Stimulated activated memory B cell treated with anti-CD40 and anti-IgM and Interleukin-4, amounts not matched to agents 10 μg/mL and 1 μg/mL and 100 μg/mL, for 72 hours (primary cell): Measurements from ENCODE around the gene PCNX3.

Source experiments
- ATAC-seq: fragments of 150-1000 bp; cut with Tn5 transposase; 2 replicates; pipeline ENCODE4 v1.10.0; 2021
- H3K27ac Mint-ChIP-seq: one replicate; pipeline ENCODE4 v1.8.0; 2022; ENCODE audit warnings: mild to moderate bottlenecking, mixed read lengths
- H3K27me3 Mint-ChIP-seq: one replicate; pipeline ENCODE4 v1.8.0; 2022; ENCODE audit warnings: mixed read lengths
- H3K36me3 Mint-ChIP-seq: one replicate; pipeline ENCODE4 v1.8.0; 2022; ENCODE audit warnings: mixed read lengths
- H3K4me1 Mint-ChIP-seq: one replicate; pipeline ENCODE4 v1.8.0; 2022; ENCODE audit warnings: mixed read lengths
- H3K4me3 Mint-ChIP-seq: one replicate; pipeline ENCODE4 v1.8.0; 2022; ENCODE audit warnings: mild to moderate bottlenecking, moderate library complexity, mixed read lengths
- H3K9me3 Mint-ChIP-seq: one replicate; pipeline ENCODE4 v1.8.0; 2022; ENCODE audit warnings: mixed read lengths

PCNX3 gene

GRCh38 chr11:65576867-65577755 lies 38.5 kb upstream of the PCNX3 start:
- Mint-ChIP-seq H3K36me3 (peaks cover 40% of the 10 kb centered on the region), H3K4me3 (peak overlapping the region; percentile 85), H3K27me3 (no peaks in the 10 kb centered on the region), H3K4me1 (peaks cover 54% of the 10 kb centered on the region), H3K27ac (peak overlapping the region; percentile 69), H3K9me3 (no peaks in the 10 kb centered on the region)
- ATAC-seq, result peak; percentile 10

GRCh38 chr11:65577756-65578109 lies 37.8 kb upstream of the PCNX3 start:
- Mint-ChIP-seq H3K4me3 (peak overlapping the region; percentile 85), H3K36me3 (peaks cover 46% of the 10 kb centered on the region), H3K27me3 (no peaks in the 10 kb centered on the region), H3K4me1 (peaks cover 56% of the 10 kb centered on the region), H3K27ac (peak overlapping the region; percentile 69), H3K9me3 (no peaks in the 10 kb centered on the region)
- ATAC-seq, result no peak

- no peak for ATAC-seq
- Mint-ChIP-seq H3K27ac (peak overlapping the region; percentile 69), H3K36me3 (peaks cover 50% of the 10 kb centered on the region), H3K4me3 (peak overlapping the region; percentile 85), H3K4me1 (peaks cover 56% of the 10 kb centered on the region), H3K27me3 (no peaks in the 10 kb centered on the region), H3K9me3 (no peaks in the 10 kb centered on the region)
These were observed 37.4 kb upstream of the PCNX3 start for GRCh38 chr11:65578134-65578533.

- Mint-ChIP-seq H3K4me3 (peak overlapping the region; percentile 85), H3K27ac (peak overlapping the region; percentile 69), H3K36me3 (peaks cover 55% of the 10 kb centered on the region), H3K9me3 (no peaks in the 10 kb centered on the region), H3K4me1 (peaks cover 54% of the 10 kb centered on the region), H3K27me3 (no peaks in the 10 kb centered on the region)
- no peak for ATAC-seq
These were observed 36.9 kb upstream of the PCNX3 start for GRCh38 chr11:65578667-65579066.

- Mint-ChIP-seq H3K4me3 (no peak overlapping the region), H3K9me3 (no peaks in the 10 kb centered on the region), H3K4me1 (peaks cover 54% of the 10 kb centered on the region), H3K27me3 (no peaks in the 10 kb centered on the region), H3K27ac (peak overlapping the region; percentile 69), H3K36me3 (peaks cover 57% of the 10 kb centered on the region)
- ATAC-seq, result no peak
These were observed 36.3 kb upstream of the PCNX3 start for GRCh38 chr11:65579291-65579690.

GRCh38 chr11:65580031-65580692 lies 35.4 kb upstream of the PCNX3 start:
- peak overlapping the region; percentile 48 for H3K27ac Mint-ChIP-seq
- H3K9me3 Mint-ChIP-seq, result no peaks in the 10 kb centered on the region
- no peak for ATAC-seq
- H3K36me3 Mint-ChIP-seq, result peaks cover 60% of the 10 kb centered on the region
- peaks cover 50% of the 10 kb centered on the region for H3K4me1 Mint-ChIP-seq
- H3K27me3 Mint-ChIP-seq, result no peaks in the 10 kb centered on the region
- H3K4me3 Mint-ChIP-seq, result no peak overlapping the region

GRCh38 chr11:65580756-65581155 lies 34.8 kb upstream of the PCNX3 start:
- Mint-ChIP-seq H3K9me3 (no peaks in the 10 kb centered on the region), H3K36me3 (peaks cover 64% of the 10 kb centered on the region), H3K27me3 (no peaks in the 10 kb centered on the region), H3K4me1 (peaks cover 52% of the 10 kb centered on the region), H3K27ac (peak overlapping the region; percentile 48), H3K4me3 (no peak overlapping the region)
- ATAC-seq, result no peak

GRCh38 chr11:65581928-65582327 lies 33.6 kb upstream of the PCNX3 start:
- peaks cover 76% of the 10 kb centered on the region for H3K36me3 Mint-ChIP-seq
- H3K27ac Mint-ChIP-seq, result peak overlapping the region; percentile 38
- H3K27me3 Mint-ChIP-seq, result no peaks in the 10 kb centered on the region
- peaks cover 58% of the 10 kb centered on the region for H3K4me1 Mint-ChIP-seq
- no peak for ATAC-seq
- H3K4me3 Mint-ChIP-seq, result no peak overlapping the region
- no peaks in the 10 kb centered on the region for H3K9me3 Mint-ChIP-seq

- Mint-ChIP-seq H3K27me3 (no peaks in the 10 kb centered on the region), H3K9me3 (no peaks in the 10 kb centered on the region), H3K4me3 (no peak overlapping the region), H3K4me1 (peaks cover 61% of the 10 kb centered on the region), H3K36me3 (peaks cover 70% of the 10 kb centered on the region), H3K27ac (peak overlapping the region; percentile 38)
- no peak for ATAC-seq
These were observed 32.0 kb upstream of the PCNX3 start for GRCh38 chr11:65583589-65583988.

GRCh38 chr11:65584106-65584505 lies 31.5 kb upstream of the PCNX3 start:
- no peaks in the 10 kb centered on the region for H3K9me3 Mint-ChIP-seq
- H3K27me3 Mint-ChIP-seq, result no peaks in the 10 kb centered on the region
- ATAC-seq, result no peak
- no peak overlapping the region for H3K4me3 Mint-ChIP-seq
- H3K27ac Mint-ChIP-seq, result peak overlapping the region; percentile 24
- peaks cover 65% of the 10 kb centered on the region for H3K36me3 Mint-ChIP-seq
- H3K4me1 Mint-ChIP-seq, result peaks cover 61% of the 10 kb centered on the region

GRCh38 chr11:65584723-65585171 lies 30.8 kb upstream of the PCNX3 start:
- peaks cover 60% of the 10 kb centered on the region for H3K36me3 Mint-ChIP-seq
- H3K4me3 Mint-ChIP-seq, result no peak overlapping the region
- no peak for ATAC-seq
- no peaks in the 10 kb centered on the region for H3K27me3 Mint-ChIP-seq
- peaks cover 67% of the 10 kb centered on the region for H3K4me1 Mint-ChIP-seq
- H3K27ac Mint-ChIP-seq, result peak overlapping the region; percentile 24
- H3K9me3 Mint-ChIP-seq, result no peaks in the 10 kb centered on the region

- no peak for ATAC-seq
- H3K36me3 Mint-ChIP-seq, result peaks cover 59% of the 10 kb centered on the region
- no peaks in the 10 kb centered on the region for H3K27me3 Mint-ChIP-seq
- H3K27ac Mint-ChIP-seq, result peak overlapping the region; percentile 98
- H3K4me1 Mint-ChIP-seq, result peaks cover 76% of the 10 kb centered on the region
- no peaks in the 10 kb centered on the region for H3K9me3 Mint-ChIP-seq
- peak overlapping the region; percentile 42 for H3K4me3 Mint-ChIP-seq
These were observed 30.0 kb upstream of the PCNX3 start for GRCh38 chr11:65585396-65586246.

GRCh38 chr11:65586247-65586630 lies 29.3 kb upstream of the PCNX3 start:
- Mint-ChIP-seq H3K36me3 (peaks cover 59% of the 10 kb centered on the region), H3K4me1 (peaks cover 76% of the 10 kb centered on the region), H3K9me3 (no peaks in the 10 kb centered on the region), H3K27me3 (no peaks in the 10 kb centered on the region), H3K4me3 (peak overlapping the region; percentile 42), H3K27ac (peak overlapping the region; percentile 98)
- ATAC-seq, result no peak

- Mint-ChIP-seq H3K27ac (peak overlapping the region; percentile 98), H3K36me3 (peaks cover 59% of the 10 kb centered on the region), H3K9me3 (no peaks in the 10 kb centered on the region), H3K4me1 (peaks cover 75% of the 10 kb centered on the region), H3K27me3 (no peaks in the 10 kb centered on the region), H3K4me3 (no peak overlapping the region)
- ATAC-seq, result no peak
These were observed 28.9 kb upstream of the PCNX3 start for GRCh38 chr11:65586676-65587075.
